M059J (cell line): Measurements from ENCODE around the gene CENPP. TPM values are rescaled to one million over a fixed set of nuclear protein-coding genes. Genes with fewer than 3 reads are reported as not detected.
"Not testable (repeated sequence)": the region's sequence is repeated elsewhere in the genome, so short reads cannot be mapped to it uniquely, and the experiment has no call there.

Experiments used
- DNase-seq: peaks from one replicate; pipeline ENCODE4 v3.0.0-alpha.2; 2012; ENCODE audit warnings: low read depth
- total RNA-seq: library from RNA; depleted of rRNA; stranded (reverse); fragments of >200 nt; shearing (Covaris generic); gene quantifications from 2 replicates; pipeline ENCODE4 v1.2.3, GENCODE V29; 2014

CENPP gene
- total RNA-seq, 1 experiment from 2014 or later: 23.1 TPM

DNA sequence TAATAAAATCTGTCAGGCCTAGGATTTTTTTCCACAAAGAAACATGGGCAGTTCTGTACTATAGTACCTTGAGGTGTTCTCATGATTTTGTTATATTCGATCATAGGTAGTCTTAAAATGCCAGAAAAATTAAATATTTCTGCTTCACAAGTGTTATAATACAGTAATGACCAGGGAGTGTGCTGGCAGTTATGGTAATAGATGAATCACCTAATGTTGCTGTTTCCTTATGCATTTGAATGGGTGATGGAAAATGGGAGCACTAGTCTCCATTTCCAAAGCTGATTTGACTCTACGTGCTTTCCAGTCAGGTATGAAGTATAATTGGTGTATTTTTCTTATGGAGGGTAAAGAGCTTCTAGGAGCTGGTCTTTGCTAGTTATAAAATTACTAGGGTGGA is 54.9 kb downstream of the CENPP start:
- no peak for DNase-seq

- DNase-seq: no peak
Measured at GRCh38 chr9:92381775-92382174, 56.0 kb downstream of the CENPP start.

DNA sequence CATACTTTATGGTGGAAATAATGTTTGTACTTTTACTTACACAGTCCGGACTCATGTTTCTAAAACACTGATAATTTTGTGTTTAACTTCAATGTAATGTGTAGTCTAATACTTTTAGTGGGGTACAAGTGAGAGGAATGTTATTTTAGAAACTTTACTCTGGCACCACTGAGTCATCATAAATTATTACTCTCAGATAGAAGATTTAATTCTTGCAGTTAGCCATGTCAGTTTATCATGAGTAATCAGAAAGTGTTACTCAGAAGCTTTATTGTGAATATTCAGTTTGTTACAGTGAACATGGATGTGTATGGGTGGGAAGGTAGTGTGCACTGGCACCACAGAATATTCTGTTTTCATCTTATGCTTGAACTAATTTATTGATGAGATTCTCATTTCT is 58.6 kb downstream of the CENPP start:
- peak; percentile 61 for DNase-seq

GRCh38 chr9:92385001-92385400 is 59.2 kb downstream of the CENPP start:
- no peak for DNase-seq

DNA sequence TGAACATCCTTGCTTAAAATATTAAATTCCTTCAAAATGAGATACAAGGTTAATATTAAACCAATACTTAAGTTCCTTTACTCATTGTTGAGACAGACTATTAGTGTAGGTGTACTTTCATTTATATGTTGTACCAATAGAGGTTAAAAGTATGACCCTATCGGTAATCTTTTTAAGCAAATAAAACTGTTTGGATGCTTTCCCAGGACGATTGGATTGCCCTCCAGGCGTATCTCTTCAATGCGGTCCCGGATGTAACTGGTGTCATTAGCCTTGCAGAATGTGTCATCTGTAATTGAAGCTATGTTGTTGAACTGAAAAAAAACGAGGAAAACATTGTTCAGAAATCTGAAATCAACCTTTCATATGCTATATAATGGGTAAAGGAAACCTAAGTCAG is 59.7 kb downstream of the CENPP start:
- peak; percentile 35 for DNase-seq

DNA sequence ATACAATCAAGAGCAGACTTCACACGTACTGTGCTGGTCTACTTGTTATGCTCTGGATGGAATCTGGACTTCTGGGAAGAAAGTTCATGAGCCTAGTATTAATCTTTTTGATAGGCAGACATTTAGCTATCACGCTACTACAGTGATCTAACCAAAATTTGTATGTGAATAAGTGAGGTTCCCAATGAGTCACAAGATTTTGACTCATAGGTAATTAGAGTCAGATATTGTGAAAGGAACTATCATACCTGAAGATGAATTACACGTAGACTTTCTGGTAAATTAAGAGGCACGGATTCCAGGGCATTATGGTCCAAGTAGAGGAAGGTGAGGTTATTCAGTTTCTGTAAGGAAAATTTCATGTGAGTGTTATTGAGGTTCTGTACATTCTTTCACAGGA is 60.2 kb downstream of the CENPP start:
- DNase-seq: peak; percentile 71

- DNase-seq: no peak
Measured at GRCh38 chr9:92392690-92393089, 66.9 kb downstream of the CENPP start.

DNA sequence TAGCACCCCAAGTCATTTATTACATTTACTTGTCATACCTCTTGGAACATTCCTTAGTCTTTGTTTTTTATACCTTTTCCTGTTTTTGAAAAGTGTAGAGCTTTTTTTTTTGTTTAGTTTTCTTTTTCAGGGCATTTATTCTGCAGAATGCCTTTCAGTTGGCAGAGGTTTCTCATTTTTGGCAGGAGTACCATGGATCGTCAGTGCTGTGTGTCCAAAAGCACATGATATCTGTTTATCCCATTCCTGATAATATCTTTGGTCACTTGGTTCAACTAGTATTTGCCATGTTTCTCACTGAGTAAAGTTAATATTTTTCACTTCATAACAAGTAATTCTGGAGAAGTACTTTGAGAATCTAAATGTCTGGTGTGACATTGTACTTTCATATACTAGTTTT is 67.9 kb downstream of the CENPP start:
- peak; percentile 14 for DNase-seq

- DNase-seq: no peak
Measured at GRCh38 chr9:92395617-92396016, 69.9 kb downstream of the CENPP start.

GRCh38 chr9:92397853-92398252 is 72.1 kb downstream of the CENPP start:
- no peak for DNase-seq

DNA sequence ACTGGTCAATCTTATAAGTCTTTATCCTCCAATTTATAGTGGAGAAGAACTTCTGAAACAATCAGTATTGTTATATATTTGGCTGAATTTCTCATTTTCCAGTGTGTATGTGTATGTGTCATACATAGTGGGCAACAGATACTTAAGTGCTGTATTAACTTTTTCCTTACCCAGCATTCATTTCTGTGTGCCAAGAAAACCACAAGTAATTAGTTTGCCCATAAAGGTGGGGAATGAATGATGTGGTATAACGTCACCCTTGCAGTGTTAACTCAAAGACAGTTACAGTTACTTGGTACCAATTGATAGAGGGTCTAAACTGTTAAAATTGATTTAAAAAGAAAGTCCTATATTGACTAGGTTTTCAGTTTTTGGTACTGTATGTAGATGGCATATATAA is 76.6 kb downstream of the CENPP start:
- peak; percentile 31 for DNase-seq

DNA sequence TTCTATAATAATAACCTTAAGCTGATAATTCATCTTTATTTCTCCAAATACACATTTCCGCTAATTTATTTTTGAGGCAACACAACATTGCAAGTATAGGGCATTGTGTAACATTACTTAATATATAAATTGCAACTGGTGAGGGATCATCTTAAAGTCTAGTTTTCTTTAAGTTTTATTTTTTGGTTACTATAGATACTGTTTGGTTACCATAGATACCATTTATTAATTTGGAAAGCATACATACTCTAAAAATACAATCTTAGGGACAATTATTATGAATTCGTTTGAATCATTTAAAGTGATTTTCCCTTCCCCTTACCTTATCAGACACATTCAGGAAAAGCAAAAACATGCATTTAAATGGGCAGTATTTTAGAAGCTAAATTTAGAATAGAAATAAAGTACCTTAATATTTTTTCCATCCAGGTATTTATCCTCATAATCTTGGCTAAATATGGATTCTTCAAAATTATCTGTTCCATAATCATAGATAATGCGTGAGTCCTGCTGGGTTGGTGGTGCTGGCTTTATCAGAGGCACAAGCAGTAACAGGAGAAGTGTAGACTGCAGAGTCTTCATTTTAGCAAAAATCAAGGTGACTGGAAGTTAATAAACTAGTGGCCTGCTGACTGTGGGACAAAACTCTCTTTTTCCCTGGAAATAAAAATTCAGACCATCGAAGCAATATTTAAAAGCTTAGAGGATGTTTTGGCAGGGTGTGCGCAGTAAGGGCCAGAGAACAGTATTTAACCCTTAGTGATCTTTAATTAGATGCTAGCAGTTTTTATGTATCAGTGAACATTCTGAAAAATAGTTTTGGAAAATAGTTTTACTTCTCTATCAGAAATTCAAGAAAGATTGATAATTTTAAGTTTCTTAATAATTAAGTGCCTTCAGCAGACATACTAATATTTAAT is 77.3 kb downstream of the CENPP start:
- no peak for DNase-seq

GRCh38 chr9:92404042-92404836 is 78.5 kb downstream of the CENPP start, which contains the start of gene OGN:
TSS of gene OGN (minus strand) at chr9:92404578. CDS start at chr9:92403407, 1,171 bp downstream.
- DNase-seq: no peak

DNA sequence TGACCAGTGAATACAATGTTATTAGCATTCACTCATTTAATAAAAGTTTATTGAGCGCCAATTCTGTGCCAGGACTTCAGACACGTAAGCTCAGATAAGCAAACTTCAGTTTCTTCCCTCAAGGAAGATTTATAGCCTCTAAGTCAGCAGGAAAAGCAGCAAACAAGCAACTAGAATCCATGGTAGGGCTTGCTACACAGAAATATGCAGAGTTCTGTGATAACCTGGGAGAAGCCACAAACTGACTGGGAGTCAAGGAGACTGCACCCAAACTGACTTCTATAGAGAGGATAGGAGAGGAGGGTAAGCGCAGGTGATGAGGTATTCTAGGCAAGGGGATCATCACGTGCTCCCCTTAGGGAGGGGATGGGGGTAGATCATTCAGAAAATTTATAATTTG is 80.1 kb downstream of the CENPP start:
- no peak for DNase-seq

DNA sequence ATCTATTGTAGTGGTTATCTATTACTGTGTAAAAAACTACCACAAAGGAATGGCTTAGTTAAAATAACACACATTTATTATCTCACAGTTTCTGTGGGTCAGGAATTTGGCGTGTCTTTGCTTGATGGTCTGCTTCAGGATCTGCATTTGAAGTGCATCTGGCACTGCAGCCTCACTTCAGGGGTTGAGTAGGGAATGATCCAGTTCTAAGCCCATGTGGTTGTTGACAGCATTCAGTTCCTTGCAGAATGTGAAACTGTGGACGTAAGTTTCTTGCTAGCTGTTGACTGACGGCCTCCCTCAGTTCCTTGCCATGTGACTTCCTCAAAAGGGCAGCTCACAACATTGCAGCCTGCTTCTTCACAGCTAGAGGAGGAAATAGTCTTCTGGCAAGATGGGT is 80.7 kb downstream of the CENPP start:
- no peak for DNase-seq

GRCh38 chr9:92407818-92408217 is 82.1 kb downstream of the CENPP start:
- no peak for DNase-seq

DNA sequence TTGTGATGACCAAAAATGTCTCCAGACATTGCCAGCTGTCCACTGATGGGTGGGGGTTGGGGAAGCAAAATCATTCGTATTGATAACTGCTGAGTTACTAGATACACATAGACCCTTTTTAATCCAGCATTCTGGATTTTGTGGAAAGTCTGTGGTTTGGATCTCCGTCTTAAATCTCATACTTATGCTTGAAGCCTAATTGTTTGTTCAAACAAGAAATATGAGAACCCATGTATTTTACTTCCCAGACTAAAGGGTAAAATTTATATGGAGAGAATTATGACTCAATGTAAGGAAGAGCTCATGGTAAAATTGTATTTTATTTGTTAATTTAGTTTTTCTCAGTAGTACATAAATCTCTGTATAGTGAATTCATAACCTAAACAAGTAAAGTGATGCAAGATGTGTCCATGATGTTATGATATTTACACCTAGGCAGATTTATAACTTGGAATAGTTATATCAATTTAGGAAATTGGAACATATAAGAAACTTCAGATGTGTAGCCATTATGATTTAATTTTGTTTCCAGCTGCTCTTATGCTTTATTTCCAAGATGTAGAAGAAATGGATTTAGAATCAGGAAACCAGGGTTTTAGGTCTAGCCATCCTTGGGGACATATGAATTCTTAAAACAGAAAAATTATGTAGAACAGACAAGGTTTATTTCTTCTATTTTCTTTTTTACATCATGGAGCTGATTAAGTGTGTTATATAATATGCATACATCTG is 83.2 kb downstream of the CENPP start:
- DNase-seq: no peak

DNA sequence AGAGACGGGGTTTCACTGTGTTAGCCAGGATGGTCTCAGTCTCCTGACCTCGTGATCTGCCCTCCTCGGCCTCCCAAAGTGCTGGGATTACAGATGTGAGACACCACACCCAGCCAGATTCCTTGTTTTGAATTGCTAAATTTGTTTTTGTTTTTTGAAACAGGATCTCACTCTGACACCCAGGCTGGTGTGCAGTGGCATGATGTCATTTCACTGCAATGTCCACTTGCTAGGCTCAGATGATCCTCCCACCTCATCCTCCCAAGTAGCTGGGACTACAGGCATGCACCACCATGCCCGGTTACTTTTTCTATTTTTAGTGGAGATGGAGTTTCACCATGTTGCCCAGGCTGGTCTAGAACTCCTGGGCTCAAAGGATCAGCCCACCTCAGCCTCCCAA is 85.4 kb downstream of the CENPP start:
- not testable (repeated sequence) for DNase-seq

DNA sequence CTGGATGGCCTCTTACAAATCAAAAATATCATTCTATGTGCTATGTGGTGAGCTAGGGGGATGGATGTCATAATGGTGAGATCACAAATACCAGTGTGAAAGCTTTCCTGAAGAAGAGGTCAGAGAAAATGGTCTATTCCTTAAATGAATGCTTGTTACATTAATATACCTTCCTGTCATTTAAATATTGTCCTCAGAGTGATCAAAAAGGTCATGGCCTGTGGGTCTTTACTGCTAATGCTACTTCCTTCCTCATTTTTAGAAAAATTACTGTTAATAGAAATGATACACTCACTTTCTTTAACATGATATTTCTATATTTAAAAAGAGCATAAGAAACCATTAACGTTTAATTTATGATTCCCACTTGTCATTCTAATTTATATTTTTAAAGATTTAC is 88.8 kb downstream of the CENPP start:
- no peak for DNase-seq

GRCh38 chr9:92422611-92423338 is 97.0 kb downstream of the CENPP start:
- DNase-seq: no peak

DNA sequence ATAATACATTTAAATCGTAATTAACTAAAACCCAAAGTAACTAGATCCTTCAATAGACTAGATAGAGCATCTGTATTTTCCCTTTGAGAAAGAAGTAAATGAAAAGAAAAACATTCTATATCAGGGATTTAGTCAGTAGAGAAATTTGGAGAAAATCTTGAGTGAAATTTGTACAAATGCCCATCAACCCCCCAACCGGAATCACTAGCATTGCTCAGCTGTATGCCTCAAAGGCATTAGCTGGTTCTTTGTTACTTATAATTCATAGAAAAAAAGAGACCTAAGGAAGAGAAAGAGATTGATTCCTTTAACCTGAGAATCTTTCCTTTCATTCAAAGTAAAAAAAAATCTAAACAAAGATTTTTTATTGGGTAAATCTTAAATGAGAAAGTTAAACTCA is 97.9 kb downstream of the CENPP start:
- DNase-seq: no peak
